ENCODE data around the gene TCAF1.
"Not testable (repeated sequence)": the region's sequence is repeated elsewhere in the genome, so short reads cannot be mapped to it uniquely, and the experiment has no call there.

Gene TCAF1

DNA sequence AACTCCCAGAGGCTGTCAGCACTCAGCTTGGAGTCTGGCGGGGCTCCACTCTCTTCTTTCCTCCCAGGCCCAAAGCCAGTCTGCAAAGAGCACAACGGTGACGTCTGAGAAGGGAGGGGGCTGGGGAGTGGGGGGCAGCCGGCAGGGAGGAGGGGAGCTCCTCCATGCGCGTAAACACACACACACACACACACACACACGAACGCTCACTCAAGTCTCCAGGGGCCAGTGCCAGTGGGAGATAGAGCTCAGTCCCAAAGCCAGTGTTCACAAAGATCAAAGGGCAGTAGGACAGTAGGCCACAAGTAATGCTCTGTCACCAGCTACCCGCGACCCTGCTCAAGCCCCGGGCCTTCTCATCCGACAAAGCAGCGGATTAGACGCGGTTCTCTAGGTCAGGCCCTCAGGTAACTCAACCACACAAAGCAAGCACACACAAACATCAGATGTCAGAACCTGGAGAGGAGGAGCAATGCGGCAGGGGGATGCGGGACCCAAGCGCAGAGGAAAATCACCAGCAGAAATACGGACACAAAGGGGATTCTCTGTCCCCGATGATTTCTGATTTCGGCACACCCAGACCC, 19.9 kb downstream of the TCAF1 start:
- peaks cover 11% of the 10 kb centered on the region for H3K36me3 Mint-ChIP-seq (ENCODE audit: low read depth)
- TF ChIP-seq, protein P1, sequence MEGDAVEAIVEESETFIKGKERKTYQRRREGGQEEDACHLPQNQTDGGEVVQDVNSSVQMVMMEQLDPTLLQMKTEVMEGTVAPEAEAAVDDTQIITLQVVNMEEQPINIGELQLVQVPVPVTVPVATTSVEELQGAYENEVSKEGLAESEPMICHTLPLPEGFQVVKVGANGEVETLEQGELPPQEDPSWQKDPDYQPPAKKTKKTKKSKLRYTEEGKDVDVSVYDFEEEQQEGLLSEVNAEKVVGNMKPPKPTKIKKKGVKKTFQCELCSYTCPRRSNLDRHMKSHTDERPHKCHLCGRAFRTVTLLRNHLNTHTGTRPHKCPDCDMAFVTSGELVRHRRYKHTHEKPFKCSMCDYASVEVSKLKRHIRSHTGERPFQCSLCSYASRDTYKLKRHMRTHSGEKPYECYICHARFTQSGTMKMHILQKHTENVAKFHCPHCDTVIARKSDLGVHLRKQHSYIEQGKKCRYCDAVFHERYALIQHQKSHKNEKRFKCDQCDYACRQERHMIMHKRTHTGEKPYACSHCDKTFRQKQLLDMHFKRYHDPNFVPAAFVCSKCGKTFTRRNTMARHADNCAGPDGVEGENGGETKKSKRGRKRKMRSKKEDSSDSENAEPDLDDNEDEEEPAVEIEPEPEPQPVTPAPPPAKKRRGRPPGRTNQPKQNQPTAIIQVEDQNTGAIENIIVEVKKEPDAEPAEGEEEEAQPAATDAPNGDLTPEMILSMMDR (IDR thresholded peaks at IDR 0.05) = no peak
- H3K9me3 Mint-ChIP-seq = no peaks in the 10 kb centered on the region
- peak; percentile 70 for DNase-seq
- peak overlapping the region; percentile 97 for H3K4me3 Mint-ChIP-seq
- H3K4me1 Mint-ChIP-seq = peaks cover 80% of the 10 kb centered on the region
- H3K27me3 Mint-ChIP-seq (ENCODE audit: low read depth, poor library complexity) = no peaks in the 10 kb centered on the region
- peak overlapping the region; percentile 99 for H3K27ac Mint-ChIP-seq

DNA sequence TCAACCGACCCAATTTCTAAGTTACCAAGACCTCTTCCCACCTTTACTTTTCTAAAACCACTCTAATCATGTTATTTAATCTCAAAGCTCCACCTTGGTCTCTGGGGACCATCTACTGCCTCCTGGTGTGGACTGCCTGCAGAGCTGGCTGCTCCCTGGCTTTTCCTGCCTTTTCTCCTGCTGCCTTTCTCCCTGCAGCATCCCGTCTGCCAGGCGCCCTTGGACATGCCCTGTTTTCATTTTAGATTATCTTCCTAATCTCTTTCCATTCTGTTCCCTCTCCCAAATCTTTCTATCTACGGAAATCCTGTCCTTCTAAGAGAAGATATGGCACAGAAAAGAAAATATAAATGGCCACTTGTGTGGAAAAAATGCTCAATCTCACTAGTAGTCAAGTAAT, 23.1 kb downstream of the TCAF1 start:
- Mint-ChIP-seq H3K9me3 (no peaks in the 10 kb centered on the region), H3K4me3 (no peak overlapping the region), H3K27ac (no peak overlapping the region), H3K27me3 (ENCODE audit: low read depth, poor library complexity) (no peaks in the 10 kb centered on the region), H3K36me3 (ENCODE audit: low read depth) (peaks cover 37% of the 10 kb centered on the region), H3K4me1 (peaks cover 49% of the 10 kb centered on the region)
- TF ChIP-seq, protein P1 (IDR thresholded peaks at IDR 0.05) = no peak
- DNase-seq = no peak

DNA sequence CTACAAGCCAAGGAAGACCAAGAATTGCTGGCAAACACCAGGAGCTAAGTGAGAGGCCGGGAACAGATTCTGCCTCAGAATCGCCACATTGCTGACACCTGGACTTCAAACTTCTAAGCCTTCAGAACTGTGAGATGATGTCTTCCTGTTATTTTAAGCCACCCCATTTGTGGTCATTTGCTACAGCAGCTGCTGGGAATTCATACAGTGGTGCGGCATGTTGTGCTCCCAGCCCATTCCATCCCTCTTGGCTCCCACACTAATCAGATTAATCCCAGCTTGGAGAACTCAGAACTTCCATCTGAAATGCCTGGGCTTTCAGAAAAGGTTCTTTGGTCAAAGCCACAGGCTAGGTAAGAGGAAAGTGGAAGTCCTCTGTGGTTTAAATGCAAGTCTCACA, 24.9 kb downstream of the TCAF1 start:
- DNase-seq = no peak
- TF ChIP-seq, protein P1 (IDR thresholded peaks at IDR 0.05) = no peak
- Mint-ChIP-seq H3K9me3 (no peaks in the 10 kb centered on the region), H3K27me3 (ENCODE audit: low read depth, poor library complexity) (no peaks in the 10 kb centered on the region), H3K4me1 (peaks cover 36% of the 10 kb centered on the region), H3K36me3 (ENCODE audit: low read depth) (peaks cover 37% of the 10 kb centered on the region), H3K27ac (peak overlapping the region; percentile 27), H3K4me3 (no peak overlapping the region)

DNA sequence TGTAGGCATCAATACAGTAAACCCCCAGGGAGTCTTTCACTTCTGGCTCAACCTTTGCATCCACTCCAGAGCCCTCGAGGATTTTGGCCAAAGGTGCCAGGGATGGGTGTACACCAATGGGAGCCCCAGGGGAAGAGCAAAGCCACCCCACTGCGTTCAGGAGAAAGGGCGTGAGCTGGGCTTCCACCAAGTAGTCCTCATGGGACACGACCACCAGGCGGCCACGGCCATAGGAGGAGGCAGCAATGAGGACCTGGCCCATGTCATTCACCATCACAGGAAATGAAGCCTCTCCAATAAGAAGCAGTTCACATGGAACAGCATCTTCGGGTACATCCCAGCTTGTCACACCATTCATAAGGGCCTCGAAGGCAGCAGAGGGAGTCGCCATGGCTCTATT, 25.8 kb downstream of the TCAF1 start:
- Mint-ChIP-seq H3K9me3 (no peaks in the 10 kb centered on the region), H3K27ac (no peak overlapping the region), H3K27me3 (ENCODE audit: low read depth, poor library complexity) (no peaks in the 10 kb centered on the region), H3K36me3 (ENCODE audit: low read depth) (peaks cover 32% of the 10 kb centered on the region), H3K4me1 (peaks cover 27% of the 10 kb centered on the region), H3K4me3 (no peak overlapping the region)
- TF ChIP-seq, protein P1 (IDR thresholded peaks at IDR 0.05) = no peak
- no peak for DNase-seq

DNA sequence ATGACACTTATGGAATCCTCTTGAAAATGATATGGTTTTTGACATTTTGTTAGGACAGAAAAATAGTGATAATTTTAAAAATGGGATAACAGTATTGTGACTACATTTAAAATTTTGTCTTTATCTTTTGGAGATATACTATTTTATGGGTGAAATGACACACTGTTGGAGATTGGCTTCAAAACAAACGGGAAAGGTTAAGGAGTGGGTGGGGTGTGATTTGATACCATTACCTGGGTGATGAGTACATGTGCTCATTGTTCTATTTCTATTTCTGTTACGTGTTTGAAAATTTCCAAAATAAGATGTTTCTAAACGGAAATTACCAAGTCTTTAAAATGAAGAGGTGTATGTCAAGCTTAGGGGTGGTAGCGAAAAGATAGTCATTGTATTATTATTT, 28.7 kb downstream of the TCAF1 start:
- H3K27me3 Mint-ChIP-seq (ENCODE audit: low read depth, poor library complexity); H3K4me1 Mint-ChIP-seq; H3K4me3 Mint-ChIP-seq; H3K27ac Mint-ChIP-seq; DNase-seq; H3K9me3 Mint-ChIP-seq: not testable (repeated sequence)
- peaks cover 32% of the 10 kb centered on the region for H3K36me3 Mint-ChIP-seq (ENCODE audit: low read depth)

DNA sequence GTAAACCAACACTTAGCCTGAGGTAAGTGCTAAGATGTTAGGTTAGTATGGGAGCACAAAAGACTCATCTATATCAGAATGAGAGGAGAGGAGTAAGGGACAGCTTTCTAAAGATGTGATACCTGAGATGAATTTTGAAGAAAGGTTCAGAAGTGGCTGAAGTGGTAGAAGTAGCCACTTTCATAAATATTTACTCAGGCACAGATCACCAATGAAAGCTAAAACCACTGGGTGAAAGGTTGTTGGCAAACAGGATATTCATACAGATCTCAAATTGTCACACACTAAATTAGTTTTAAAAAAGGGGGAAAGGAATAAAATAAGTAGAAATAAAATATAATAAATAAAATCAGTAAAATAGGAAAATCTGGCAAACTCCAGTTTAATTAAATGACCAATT, 30.4 kb downstream of the TCAF1 start:
- not testable (repeated sequence) for DNase-seq; H3K27ac Mint-ChIP-seq; H3K4me3 Mint-ChIP-seq; H3K9me3 Mint-ChIP-seq; H3K27me3 Mint-ChIP-seq (ENCODE audit: low read depth, poor library complexity); H3K4me1 Mint-ChIP-seq
- peaks cover 20% of the 10 kb centered on the region for H3K36me3 Mint-ChIP-seq (ENCODE audit: low read depth)

DNA sequence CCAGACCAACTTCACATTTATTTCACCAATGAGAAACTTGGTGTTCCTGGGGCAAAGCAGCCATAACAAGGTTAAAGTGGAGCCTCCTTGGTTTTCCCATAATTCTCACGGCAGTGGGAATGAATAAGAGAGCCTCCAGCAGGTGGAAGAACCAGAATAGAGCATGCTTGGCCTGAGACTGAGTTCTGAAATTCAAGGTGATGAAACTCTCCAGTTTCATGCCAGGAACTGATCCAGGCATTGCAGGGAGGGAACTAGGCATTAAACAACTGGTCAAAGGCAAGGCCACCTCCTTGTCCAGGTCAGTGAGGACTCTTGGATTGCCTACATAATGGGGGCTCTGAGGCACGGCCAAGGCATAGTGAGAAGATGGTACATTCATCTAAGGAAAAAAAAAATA, 44.0 kb downstream of the TCAF1 start:
- H3K4me1 Mint-ChIP-seq; H3K9me3 Mint-ChIP-seq; H3K27me3 Mint-ChIP-seq (ENCODE audit: low read depth, poor library complexity); DNase-seq; H3K4me3 Mint-ChIP-seq; H3K27ac Mint-ChIP-seq; H3K36me3 Mint-ChIP-seq (ENCODE audit: low read depth): not testable (repeated sequence)

DNA sequence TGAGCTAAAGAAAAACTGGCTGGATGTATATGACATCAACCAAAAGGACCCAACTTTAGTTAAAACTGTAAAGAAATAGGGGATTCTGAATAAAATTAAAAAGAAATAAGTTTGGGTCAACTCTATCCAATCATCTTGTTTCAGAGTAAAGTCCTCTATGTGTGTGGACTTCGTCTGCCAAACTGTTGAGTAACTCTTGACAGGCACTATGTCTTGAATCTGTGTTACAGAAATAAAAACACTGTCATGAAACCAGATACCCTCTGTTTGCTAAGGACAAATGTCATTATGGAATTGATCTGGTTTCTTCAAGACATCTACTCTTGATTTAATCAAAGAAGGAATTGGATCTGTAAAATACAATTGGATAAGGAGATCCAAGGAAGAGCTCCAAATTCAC, 46.5 kb downstream of the TCAF1 start:
- not testable (repeated sequence) for H3K9me3 Mint-ChIP-seq; H3K27me3 Mint-ChIP-seq (ENCODE audit: low read depth, poor library complexity); H3K27ac Mint-ChIP-seq; H3K36me3 Mint-ChIP-seq (ENCODE audit: low read depth); DNase-seq; H3K4me1 Mint-ChIP-seq; H3K4me3 Mint-ChIP-seq

All from nephron progenitor cell (in vitro differentiated cells).